K562 (cell line): ENCODE results near the gene SLC25A42. TPM values are rescaled to one million over a fixed set of nuclear protein-coding genes. Genes with fewer than 3 reads are reported as not detected.

Experiments used
- ATAC-seq: fragments of 200-7000 bp; cut with Tn5 transposase; 3 replicates; pipeline ENCODE4 v1.9.1; 2020; ENCODE audit warnings: moderate library complexity
- BruUV-seq: library from RNA; stranded (reverse); fragments of 400-500 nt; replicated peaks from 2 replicates; lab custom pipeline; 2021; lab: Mats Ljungman, UMichigan
- CTCF ChIA-PET: fragments of 300-600 bp; formaldehyde crosslinking; extraction: SDS; loops from one replicate; lab custom pipeline; 2021; ENCODE audit warnings: low intra/inter-chr PET ratio; lab: Yijun Ruan, JAX
- POLR2A ChIA-PET: fragments of 300-600, 350-650 bp; sonication (Branson Sonifier 250); formaldehyde crosslinking; extraction: SDS; loops from one replicate; lab custom pipeline; 2021; ENCODE audit warnings: antibody characterized with exemption, inconsistent platforms; lab: Yijun Ruan, JAX
- DNase-seq, 4 experiments: peaks; one replicate each; pipeline versions ENCODE4 v3.0.0 to v3.0.0-alpha.2; 2011 to 2018; ENCODE audit warnings: low spot score in 3 of 4, mixed read lengths in 3 of 4; ENCODE audit errors: extremely low read depth in 1 of 4
- FAIRE-seq: peaks from 2 replicates; lab custom pipeline; 2011; peaks lifted over from hg19 to GRCh38; lab: Jason Lieb, UNC
- H2AFZ ChIP-seq: 2 replicates; pipeline ENCODE4 v1.6.0; 2011; ENCODE audit warnings: low read depth, low read length, control low read depth, inconsistent platforms
- H3K27ac ChIP-seq: fragments of 200-600 bp; 3 replicates; pipeline ENCODE4 v1.8.0; 2011; ENCODE audit warnings: low read depth, mild to moderate bottlenecking, control low read depth, inconsistent platforms, low read length, moderate library complexity, mixed read lengths; ENCODE audit errors: extremely low read depth
- H3K27me3 ChIP-seq, 2 experiments: fragments of 300-600 bp in 1 of 2; 2 replicates in 1 of 2; 3 replicates in 1 of 2; pipeline versions ENCODE4 v1.6.0 to v1.8.0; 2011; ENCODE audit warnings: inconsistent platforms in 2 of 2, low read length in 2 of 2, mild to moderate bottlenecking in 1 of 2, mixed read lengths in 1 of 2, moderate library complexity in 1 of 2; ENCODE audit not compliant: control insufficient read depth in 2 of 2, insufficient read depth in 2 of 2
- H3K36me3 ChIP-seq: fragments of 300-600 bp; 3 replicates; pipeline ENCODE4 v1.8.0; 2011; ENCODE audit warnings: mild to moderate bottlenecking, low read length, inconsistent platforms; ENCODE audit not compliant: control insufficient read depth, insufficient read depth
- H3K4me1 ChIP-seq, 2 experiments: fragments of 200-600 bp in 1 of 2; replicated peaks in 1 of 2; 2 replicates in 1 of 2; 3 replicates in 1 of 2; pipeline versions ENCODE4 v1.5.1 to v1.8.0; 2011; ENCODE audit warnings: inconsistent platforms in 2 of 2, low read length in 2 of 2, mild to moderate bottlenecking in 1 of 2, mixed read lengths in 1 of 2, moderate library complexity in 1 of 2; ENCODE audit not compliant: control insufficient read depth in 2 of 2, insufficient read depth in 2 of 2
- H3K4me2 ChIP-seq: 2 replicates; pipeline ENCODE4 v1.6.1; 2011; ENCODE audit warnings: low read length, control low read depth, inconsistent platforms, mixed read lengths; ENCODE audit not compliant: insufficient read depth
- H3K4me3 ChIP-seq: fragments of 200-600 bp; sonication (generic), shearing (Covaris generic); 2 replicates; pipeline ENCODE4 v1.5.1; 2016; ENCODE audit warnings: control low read depth, inconsistent platforms
- H3K79me2 ChIP-seq: fragments of 200-600 bp; 3 replicates; pipeline ENCODE4 v1.8.0; 2011; ENCODE audit warnings: low read length, inconsistent platforms; ENCODE audit not compliant: control insufficient read depth, insufficient read depth
- H3K9ac ChIP-seq, 2 experiments: 2 replicates each; pipeline versions ENCODE4 v1.6.0 to v1.6.1; 2011; ENCODE audit warnings: low read depth in 2 of 2, low read length in 2 of 2, control low read depth in 1 of 2, inconsistent platforms in 1 of 2, mild to moderate bottlenecking in 1 of 2, mixed read lengths in 1 of 2; ENCODE audit not compliant: insufficient read depth in 1 of 2
- H3K9me1 ChIP-seq: one replicate; pipeline ENCODE4 v1.6.0; 2011; ENCODE audit warnings: inconsistent platforms, mild to moderate bottlenecking, low read length, moderate library complexity; ENCODE audit not compliant: control insufficient read depth, insufficient read depth
- H3K9me3 ChIP-seq: replicated peaks from 2 replicates; pipeline ENCODE4 v1.5.1; 2011; ENCODE audit warnings: low read depth, low read length, inconsistent platforms; ENCODE audit not compliant: control insufficient read depth, insufficient read depth
- H4K20me1 ChIP-seq: replicated peaks from 2 replicates; pipeline ENCODE4 v1.6.1; 2011; ENCODE audit warnings: low read length, inconsistent platforms, mixed read lengths; ENCODE audit not compliant: control insufficient read depth, insufficient read depth
- NR2C2 ChIP-seq, 2 experiments: fragments of 200-800 bp in 1 of 2; sonication (Bioruptor generic) in 1 of 2; sonication (generic) in 1 of 2; formaldehyde crosslinking in 1 of 2; IDR thresholded peaks; 2 replicates each; pipeline versions ENCODE4 v1.6.1 to v1.8.0; 2016 to 2022; ENCODE audit warnings: mild to moderate bottlenecking in 1 of 2, missing compliant biosample characterization in 1 of 2, missing genetic modification characterization in 1 of 2, missing genetic modification reagents in 1 of 2
- NUFIP1 ChIP-seq: fragments of 450-650 bp; IDR thresholded peaks from 2 replicates; pipeline ENCODE4 v1.6.1; 2018; ENCODE audit not compliant: partially characterized antibody
- POLR2G ChIP-seq: fragments of 200-400 bp; formaldehyde crosslinking; IDR thresholded peaks from 2 replicates; pipeline ENCODE4 v1.6.1; 2017; ENCODE audit warnings: low read depth, mild to moderate bottlenecking, antibody characterized with exemption, low read length, moderate library complexity
- WGBS: fragments of 100-300 bp; shearing (Covaris generic); methylation state at CpG from one replicate; pipeline ENCODE4 v1.1.6; 2016; ENCODE audit warnings: low coverage, mixed read lengths; ENCODE audit not compliant: insufficient coverage; ENCODE audit errors: missing lambda C conversion rate; 5-methylcytosine and 5-hydroxymethylcytosine counted together
- in situ Hi-C: fragments of 300-500 bp; cut with MboI; formaldehyde crosslinking; loops from 4 replicates; pipeline ENCODE4 v1.15.0; 2018; ENCODE audit warnings: inconsistent platforms, mixed read lengths
- intact Hi-C: fragments of 100-400 bp; cut with micrococcal nuclease; formaldehyde crosslinking; loops from 2 replicates; pipeline ENCODE4 v1.14.2; 2022
- polyA plus RNA-seq, 8 experiments: library from polyadenylated mRNA; depleted of rRNA in 4 of 8; stranded (reverse) in 5 of 8; unstranded in 3 of 8; fragments of >200 nt; fragmentation: Nextera tagmentation in 2 of 8; fragmentation: Illumina TruSeq in 1 of 8; extraction: Ambion mirVana in 2 of 8; extraction: Trizol in 1 of 8; gene quantifications; 2 replicates each; pipeline versions ENCODE4 v1.2.1 to v1.2.3, GENCODE V29; 2011 to 2014; ENCODE audit warnings: inconsistent platforms in 1 of 8, missing spikeins in 1 of 8
- total RNA-seq, 7 experiments: library from RNA; depleted of rRNA in 6 of 7; stranded (reverse); fragments of >200 nt in 6 of 7; fragmentation: Illumina TruSeq in 2 of 7; extraction: Trizol in 2 of 7; gene quantifications; 2 replicates each; pipeline versions ENCODE4 v1.2.1 to v1.2.3, GENCODE V29; 2011 to 2021; ENCODE audit warnings: low replicate concordance in 1 of 7
- TF ChIP-seq, protein P1 (sequence below): fragments of 450-650 bp; IDR thresholded peaks from 2 replicates; pipeline ENCODE4 v1.6.1; 2016; ENCODE audit warnings: low read depth
- TF ChIP-seq, protein P2 (sequence below): sonication (generic); formaldehyde crosslinking; IDR thresholded peaks from 2 replicates; pipeline ENCODE4 v1.8.0; 2023; ENCODE audit warnings: mild to moderate bottlenecking, missing genetic modification reagents

Gene SLC25A42
- total and polyA plus RNA-seq, 9 of the 15 experiments (the other 6 are each of a cell fraction or from before 2014, with no cell fraction given): 0.59 to 32.2 (median 14.1) TPM

DNA sequence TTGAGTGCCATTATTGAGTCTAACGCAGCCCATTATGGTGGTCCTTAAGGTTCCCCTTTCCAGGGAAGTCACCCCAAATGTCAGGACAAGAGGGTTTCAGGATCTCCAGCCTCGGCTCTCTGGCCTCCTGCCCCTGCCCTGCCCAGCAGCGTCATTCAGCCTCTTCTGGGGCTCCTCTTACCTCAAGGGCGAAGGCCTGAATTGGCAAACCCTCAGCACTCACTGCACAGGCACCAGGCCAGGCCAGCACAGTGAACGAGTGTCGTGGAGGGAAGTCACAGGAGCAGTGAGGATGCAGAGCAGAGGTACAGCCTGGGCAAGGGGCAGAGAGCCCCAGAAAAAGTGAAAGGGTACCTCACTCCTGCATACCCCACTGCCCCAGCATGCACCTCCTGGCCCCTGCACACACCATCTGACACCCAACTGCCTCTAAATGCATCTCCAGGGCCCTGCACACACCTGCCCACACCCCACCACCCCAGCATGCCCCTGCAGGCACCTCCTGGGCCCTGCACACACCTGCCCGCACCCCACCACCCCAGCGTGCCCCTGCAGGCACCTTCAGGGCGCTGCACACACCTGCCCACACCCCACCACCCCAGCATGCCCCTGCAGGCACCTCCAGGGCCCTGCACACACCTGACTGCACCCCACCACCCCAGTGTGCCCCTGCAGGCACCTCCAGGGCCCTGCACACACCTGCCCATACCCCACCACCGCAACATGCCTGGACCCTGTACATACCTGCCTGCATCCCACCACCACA lies 19.8 kb downstream of the SLC25A42 start:
- no peak overlapping the region for H2AFZ ChIP-seq
- CTCF ChIA-PET: no interaction called here
- H3K4me3 ChIP-seq: no peak overlapping the region
- peaks cover 4% of the 10 kb centered on the region for H3K9me1 ChIP-seq
- H3K9ac ChIP-seq: peak overlapping the region in 1 of 2 experiments; percentile 45; a peak in 1 of 4 replicates
- H3K79me2 ChIP-seq: peaks cover 22% of the 10 kb centered on the region
- H3K27me3 ChIP-seq: no peaks in the 10 kb centered on the region
- H3K4me2 ChIP-seq: no peak overlapping the region
- 93% methylated on average over 7 of the region's 10 CpGs for WGBS
- FAIRE-seq (no peak), ATAC-seq (no peak), DNase-seq (no peak)
- peaks cover 6% of the 10 kb centered on the region; the same call in 1 of the 2 replicates for H4K20me1 ChIP-seq
- no peak overlapping the region for H3K27ac ChIP-seq
- intact Hi-C loops (no loop called here), in situ Hi-C loops (no loop called here)
- POLR2A ChIA-PET: interaction anchor here (1.1 kb wide), 1 partner anchor 15 kb away, joined by 3 read pairs; no protein-coding TSS in a partner anchor
- TF ChIP-seq, protein P1, sequence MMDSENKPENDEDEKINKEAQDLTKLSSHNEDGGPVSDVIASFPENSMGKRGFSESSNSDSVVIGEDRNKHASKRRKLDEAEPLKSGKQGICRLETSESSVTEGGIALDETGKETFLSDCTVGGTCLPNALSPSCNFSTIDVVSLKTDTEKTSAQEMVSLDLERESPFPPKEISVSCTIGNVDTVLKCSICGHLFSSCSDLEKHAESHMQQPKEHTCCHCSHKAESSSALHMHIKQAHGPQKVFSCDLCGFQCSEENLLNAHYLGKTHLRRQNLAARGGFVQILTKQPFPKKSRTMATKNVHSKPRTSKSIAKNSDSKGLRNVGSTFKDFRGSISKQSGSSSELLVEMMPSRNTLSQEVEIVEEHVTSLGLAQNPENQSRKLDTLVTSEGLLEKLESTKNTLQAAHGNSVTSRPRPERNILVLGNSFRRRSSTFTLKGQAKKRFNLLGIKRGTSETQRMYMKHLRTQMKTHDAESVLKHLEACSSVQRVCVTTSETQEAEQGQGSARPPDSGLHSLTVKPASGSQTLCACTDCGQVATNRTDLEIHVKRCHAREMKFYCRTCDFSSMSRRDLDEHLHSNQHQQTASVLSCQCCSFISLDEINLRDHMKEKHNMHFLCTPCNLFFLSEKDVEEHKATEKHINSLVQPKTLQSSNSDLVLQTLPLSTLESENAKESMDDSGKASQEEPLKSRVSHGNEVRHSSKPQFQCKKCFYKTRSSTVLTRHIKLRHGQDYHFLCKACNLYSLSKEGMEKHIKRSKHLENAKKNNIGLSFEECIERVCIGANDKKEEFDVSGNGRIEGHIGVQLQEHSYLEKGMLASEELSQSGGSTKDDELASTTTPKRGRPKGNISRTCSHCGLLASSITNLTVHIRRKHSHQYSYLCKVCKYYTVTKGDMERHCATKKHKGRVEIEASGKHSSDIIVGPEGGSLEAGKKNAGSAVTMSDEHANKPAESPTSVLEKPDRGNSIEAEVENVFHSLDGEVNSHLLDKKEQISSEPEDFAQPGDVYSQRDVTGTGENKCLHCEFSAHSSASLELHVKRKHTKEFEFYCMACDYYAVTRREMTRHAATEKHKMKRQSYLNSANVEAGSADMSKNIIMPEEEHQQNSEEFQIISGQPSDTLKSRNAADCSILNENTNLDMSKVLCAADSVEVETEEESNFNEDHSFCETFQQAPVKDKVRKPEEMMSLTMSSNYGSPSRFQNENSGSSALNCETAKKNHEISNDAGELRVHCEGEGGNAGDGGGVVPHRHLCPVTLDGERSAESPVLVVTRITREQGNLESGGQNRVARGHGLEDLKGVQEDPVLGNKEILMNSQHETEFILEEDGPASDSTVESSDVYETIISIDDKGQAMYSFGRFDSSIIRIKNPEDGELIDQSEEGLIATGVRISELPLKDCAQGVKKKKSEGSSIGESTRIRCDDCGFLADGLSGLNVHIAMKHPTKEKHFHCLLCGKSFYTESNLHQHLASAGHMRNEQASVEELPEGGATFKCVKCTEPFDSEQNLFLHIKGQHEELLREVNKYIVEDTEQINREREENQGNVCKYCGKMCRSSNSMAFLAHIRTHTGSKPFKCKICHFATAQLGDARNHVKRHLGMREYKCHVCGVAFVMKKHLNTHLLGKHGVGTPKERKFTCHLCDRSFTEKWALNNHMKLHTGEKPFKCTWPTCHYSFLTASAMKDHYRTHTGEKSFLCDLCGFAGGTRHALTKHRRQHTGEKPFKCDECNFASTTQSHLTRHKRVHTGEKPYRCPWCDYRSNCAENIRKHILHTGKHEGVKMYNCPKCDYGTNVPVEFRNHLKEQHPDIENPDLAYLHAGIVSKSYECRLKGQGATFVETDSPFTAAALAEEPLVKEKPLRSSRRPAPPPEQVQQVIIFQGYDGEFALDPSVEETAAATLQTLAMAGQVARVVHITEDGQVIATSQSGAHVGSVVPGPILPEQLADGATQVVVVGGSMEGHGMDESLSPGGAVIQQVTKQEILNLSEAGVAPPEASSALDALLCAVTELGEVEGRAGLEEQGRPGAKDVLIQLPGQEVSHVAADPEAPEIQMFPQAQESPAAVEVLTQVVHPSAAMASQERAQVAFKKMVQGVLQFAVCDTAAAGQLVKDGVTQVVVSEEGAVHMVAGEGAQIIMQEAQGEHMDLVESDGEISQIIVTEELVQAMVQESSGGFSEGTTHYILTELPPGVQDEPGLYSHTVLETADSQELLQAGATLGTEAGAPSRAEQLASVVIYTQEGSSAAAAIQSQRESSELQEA: no peak
- TF ChIP-seq, protein P2, sequence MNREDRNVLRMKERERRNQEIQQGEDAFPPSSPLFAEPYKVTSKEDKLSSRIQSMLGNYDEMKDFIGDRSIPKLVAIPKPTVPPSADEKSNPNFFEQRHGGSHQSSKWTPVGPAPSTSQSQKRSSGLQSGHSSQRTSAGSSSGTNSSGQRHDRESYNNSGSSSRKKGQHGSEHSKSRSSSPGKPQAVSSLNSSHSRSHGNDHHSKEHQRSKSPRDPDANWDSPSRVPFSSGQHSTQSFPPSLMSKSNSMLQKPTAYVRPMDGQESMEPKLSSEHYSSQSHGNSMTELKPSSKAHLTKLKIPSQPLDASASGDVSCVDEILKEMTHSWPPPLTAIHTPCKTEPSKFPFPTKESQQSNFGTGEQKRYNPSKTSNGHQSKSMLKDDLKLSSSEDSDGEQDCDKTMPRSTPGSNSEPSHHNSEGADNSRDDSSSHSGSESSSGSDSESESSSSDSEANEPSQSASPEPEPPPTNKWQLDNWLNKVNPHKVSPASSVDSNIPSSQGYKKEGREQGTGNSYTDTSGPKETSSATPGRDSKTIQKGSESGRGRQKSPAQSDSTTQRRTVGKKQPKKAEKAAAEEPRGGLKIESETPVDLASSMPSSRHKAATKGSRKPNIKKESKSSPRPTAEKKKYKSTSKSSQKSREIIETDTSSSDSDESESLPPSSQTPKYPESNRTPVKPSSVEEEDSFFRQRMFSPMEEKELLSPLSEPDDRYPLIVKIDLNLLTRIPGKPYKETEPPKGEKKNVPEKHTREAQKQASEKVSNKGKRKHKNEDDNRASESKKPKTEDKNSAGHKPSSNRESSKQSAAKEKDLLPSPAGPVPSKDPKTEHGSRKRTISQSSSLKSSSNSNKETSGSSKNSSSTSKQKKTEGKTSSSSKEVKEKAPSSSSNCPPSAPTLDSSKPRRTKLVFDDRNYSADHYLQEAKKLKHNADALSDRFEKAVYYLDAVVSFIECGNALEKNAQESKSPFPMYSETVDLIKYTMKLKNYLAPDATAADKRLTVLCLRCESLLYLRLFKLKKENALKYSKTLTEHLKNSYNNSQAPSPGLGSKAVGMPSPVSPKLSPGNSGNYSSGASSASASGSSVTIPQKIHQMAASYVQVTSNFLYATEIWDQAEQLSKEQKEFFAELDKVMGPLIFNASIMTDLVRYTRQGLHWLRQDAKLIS (CRISPR knock-in tag): no peak
- TF ChIP-seq NR2C2 (CRISPR knock-in tag; IDR thresholded peaks at IDR 0.05): no peak
- no peak for TF ChIP-seq NR2C2 (tag; IDR thresholded peaks at IDR 0.05)
- TF ChIP-seq NUFIP1: no peak
- peak; percentile 33; the same call in 1 of the 2 replicates for TF ChIP-seq POLR2G
- peaks cover 15% of the 10 kb centered on the region; the same call in 2 of the 3 replicates for H3K36me3 ChIP-seq
- peaks cover 7 to 16% of the 10 kb centered on the region in 2 experiments; a peak in 2 of 5 replicates for H3K4me1 ChIP-seq
- no TSS peak for BruUV-seq
- no peaks in the 10 kb centered on the region for H3K9me3 ChIP-seq
